Testis (tissue), 3 donors: ENCODE measurements around the gene SOBP. TPM values are rescaled to one million over a fixed set of nuclear protein-coding genes. Genes with fewer than 3 reads are reported as not detected.
"Not testable (repeated sequence)": the region's sequence is repeated elsewhere in the genome, so short reads cannot be mapped to it uniquely, and the experiment has no call there.

Experiments
- DNase-seq: peaks from one replicate; pipeline ENCODE4 v3.0.0-alpha.2; 2019
- H3K27ac ChIP-seq, 2 donors: fragments of 200-600 bp; sonication (generic); one replicate each; pipeline ENCODE4 v1.5.1; 2019
- H3K27me3 ChIP-seq: fragments of 200-600 bp; sonication (generic); one replicate; pipeline ENCODE4 v1.5.1; 2019
- H3K36me3 ChIP-seq: fragments of 200-600 bp; sonication (generic); one replicate; pipeline ENCODE4 v1.5.1; 2017; ENCODE audit warnings: low read depth; ENCODE audit errors: missing control alignments
- H3K4me1 ChIP-seq: fragments of 200-600 bp; sonication (generic); one replicate; pipeline ENCODE4 v1.5.1; 2019
- H3K4me3 ChIP-seq, 2 donors: fragments of 200-600 bp; sonication (generic); one replicate each; pipeline ENCODE4 v1.5.1; 2017 to 2019
- H3K9me3 ChIP-seq: fragments of 200-600 bp; sonication (generic); one replicate; pipeline ENCODE4 v1.5.1; 2017
- CTCF ChIP-seq, 3 experiments: fragments of 450-650 bp in 2 of 3; fragments of 200-600 bp in 1 of 3; sonication (generic) in 1 of 3; IDR thresholded peaks; one replicate each; pipeline ENCODE4 v1.5.1; 2016 to 2019; ENCODE audit warnings: antibody characterized with exemption in 3 of 3, mild to moderate bottlenecking in 2 of 3, moderate library complexity in 1 of 3
- POLR2A ChIP-seq: fragments of 450-650 bp; IDR thresholded peaks from one replicate; pipeline ENCODE4 v1.6.1; 2017; ENCODE audit warnings: antibody characterized with exemption, mild to moderate bottlenecking, moderate library complexity
- WGBS, 2 donors: methylation state at CpG; one replicate each; pipeline ENCODE4 v1.1.5; 2018; 5-methylcytosine and 5-hydroxymethylcytosine counted together
- intact Hi-C: fragments of 100-400 bp; cut with DNase I; formaldehyde crosslinking; loops from one replicate; pipeline ENCODE4 v1.15.1; 2023; ENCODE audit warnings: low total_unique reads
- polyA plus RNA-seq: library from polyadenylated mRNA; stranded (reverse); fragments of 350-450 nt; fragmentation: Illumina TruSeq; extraction: RNeasy Lipid Tissue Mini Kit (QIAGEN cat#74804); gene quantifications from one replicate; pipeline ENCODE4 v1.2.3, GENCODE V29; 2014; ENCODE audit warnings: low read depth, low replicate concordance; ENCODE audit not compliant: insufficient read depth
- total RNA-seq, 2 donors: library from RNA; depleted of rRNA; stranded (reverse); fragments of >200 nt; gene quantifications; one replicate each; pipeline ENCODE4 v1.2.3, GENCODE V29; 2016

The SOBP gene
- total and polyA plus RNA-seq, 3 donors from 2014 or later: 13.9 to 27.2 (median 17.2) TPM

DNA sequence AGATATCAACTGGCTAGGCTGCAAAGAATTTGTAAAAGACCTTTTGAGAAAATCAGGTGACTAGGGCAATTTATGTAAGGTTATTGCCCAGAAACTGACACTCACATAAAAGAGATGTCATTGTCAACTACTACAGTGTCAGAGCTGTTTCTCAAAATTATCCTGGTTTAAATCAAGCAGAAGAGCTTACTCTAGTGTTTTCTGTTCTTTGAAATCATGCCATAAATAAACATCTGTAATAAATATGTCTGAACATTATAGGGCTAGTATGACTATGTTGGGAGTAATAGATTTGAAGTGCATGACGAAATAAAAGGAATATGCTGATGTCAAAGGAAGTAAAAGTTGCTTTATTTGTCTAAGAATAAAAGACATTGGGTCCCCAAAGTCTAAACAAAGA is 19.6 kb upstream of the SOBP start:
- H3K4me1 ChIP-seq: no peaks in the 10 kb centered on the region
- H3K27me3 ChIP-seq: no peaks in the 10 kb centered on the region
- intact Hi-C loops: no loop called here
- TF ChIP-seq CTCF (IDR thresholded peaks at IDR 0.05): no peak
- no peak for TF ChIP-seq POLR2A
- WGBS, 2 donors: 92 to 94% methylated on average over 1 of the region's 1 CpG
- H3K9me3 ChIP-seq: no peaks in the 10 kb centered on the region
- no peak overlapping the region for H3K27ac ChIP-seq
- no peaks in the 10 kb centered on the region for H3K36me3 ChIP-seq
- DNase-seq: no peak
- H3K4me3 ChIP-seq: no peak overlapping the region

DNA sequence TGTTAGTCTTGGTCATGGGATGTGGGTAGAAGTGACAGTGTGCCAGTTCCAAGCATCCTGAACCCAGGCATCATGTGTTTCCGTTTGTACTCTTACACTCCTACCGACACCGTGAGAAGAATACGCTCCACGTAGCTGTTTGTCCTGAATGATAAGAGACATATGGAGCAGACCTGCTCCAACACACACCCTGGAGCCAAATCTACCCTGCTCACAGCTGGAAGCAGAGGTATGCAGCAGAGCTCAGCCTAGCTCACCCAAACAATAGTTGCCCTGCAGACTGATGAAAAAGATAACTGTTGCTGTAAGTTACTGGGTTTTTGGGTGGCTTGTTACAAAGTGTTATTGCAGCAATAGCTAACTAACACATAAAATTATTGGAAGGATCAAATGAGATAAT is 16.3 kb upstream of the SOBP start:
- Histone ChIP-seq H3K4me3 (no peak overlapping the region), H3K36me3 (no peaks in the 10 kb centered on the region), H3K9me3 (no peaks in the 10 kb centered on the region), H3K27ac (no peak overlapping the region), H3K4me1 (no peaks in the 10 kb centered on the region), H3K27me3 (no peaks in the 10 kb centered on the region)
- intact Hi-C loops: no loop called here
- DNase-seq: no peak
- TF ChIP-seq POLR2A: no peak
- TF ChIP-seq CTCF (IDR thresholded peaks at IDR 0.05): no peak
- WGBS, 2 donors: 64 to 74% methylated on average over 5 of the region's 5 CpGs

DNA sequence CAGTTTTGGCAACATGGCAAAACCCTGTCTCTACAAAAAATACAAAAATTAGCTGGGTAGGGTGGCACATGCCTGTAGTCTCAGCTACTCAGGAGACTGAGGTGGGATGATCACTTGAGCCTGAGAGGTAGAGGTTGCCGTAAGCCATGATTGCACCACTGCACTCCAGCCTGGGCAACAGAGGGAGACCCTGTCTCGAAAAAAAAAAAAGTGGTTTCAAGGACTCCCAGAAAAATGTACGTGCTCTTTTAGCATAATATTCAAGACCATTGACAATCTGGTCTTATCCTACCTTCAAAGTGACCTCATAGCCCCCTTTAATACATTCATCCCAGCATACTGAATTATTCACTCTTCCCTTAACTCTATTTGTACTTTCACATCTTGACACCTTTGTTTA is 14.6 kb upstream of the SOBP start:
- H3K36me3 ChIP-seq, H3K9me3 ChIP-seq, DNase-seq, intact Hi-C loops, H3K27ac ChIP-seq, H3K4me3 ChIP-seq, H3K27me3 ChIP-seq, H3K4me1 ChIP-seq: not testable (repeated sequence)
- 88 to 99% methylated on average over 3 of the region's 3 CpGs for WGBS, 2 donors

- intact Hi-C loops, H3K27me3 ChIP-seq, H3K36me3 ChIP-seq, H3K9me3 ChIP-seq, H3K4me1 ChIP-seq, H3K27ac ChIP-seq, H3K4me3 ChIP-seq, DNase-seq: not testable (repeated sequence)
- 84 to 93% methylated on average over 3 of the region's 3 CpGs for WGBS, 2 donors
These were observed 14.1 kb upstream of the SOBP start for GRCh38 chr6:107475826-107476225.

GRCh38 chr6:107479089-107479690 is 10.7 kb upstream of the SOBP start:
- H3K4me3 ChIP-seq: no peak overlapping the region
- no peaks in the 10 kb centered on the region for H3K36me3 ChIP-seq
- no peak overlapping the region for H3K27ac ChIP-seq
- WGBS, 2 donors: 90 to 94% methylated on average over 4 of the region's 4 CpGs
- no peak for DNase-seq
- no peaks in the 10 kb centered on the region for H3K27me3 ChIP-seq
- no peaks in the 10 kb centered on the region for H3K4me1 ChIP-seq
- TF ChIP-seq POLR2A (no peak), CTCF (IDR thresholded peaks at IDR 0.05) (no peak)
- intact Hi-C loops: no loop called here
- H3K9me3 ChIP-seq: no peaks in the 10 kb centered on the region

- H3K36me3 ChIP-seq: no peaks in the 10 kb centered on the region
- intact Hi-C loops: no loop called here
- no peaks in the 10 kb centered on the region for H3K9me3 ChIP-seq
- 90 to 97% methylated on average over 4 of the region's 4 CpGs for WGBS, 2 donors
- H3K4me3 ChIP-seq: no peak overlapping the region
- no peak for DNase-seq
- no peak for TF ChIP-seq CTCF (IDR thresholded peaks at IDR 0.05)
- no peak for TF ChIP-seq POLR2A
- H3K27me3 ChIP-seq: no peaks in the 10 kb centered on the region
- no peaks in the 10 kb centered on the region for H3K4me1 ChIP-seq
- H3K27ac ChIP-seq: no peak overlapping the region
These were observed 4.8 kb upstream of the SOBP start for GRCh38 chr6:107485157-107485556.
